Activated CD4-positive, CD25-positive, alpha-beta regulatory T cell treated with anti-CD3 and anti-CD28 coated beads, Interleukin-2, amount 50 U/mL, for 24 hours (primary cell): ENCODE results near the gene DYRK1A.

Source experiments
- ATAC-seq, 2 donors: fragments of 150-1000 bp; cut with Tn5 transposase; one replicate each; pipeline ENCODE4 v1.10.0; 2021; ENCODE audit warnings: mild to moderate bottlenecking in 1 of 2, moderate library complexity in 1 of 2

DYRK1A gene

DNA sequence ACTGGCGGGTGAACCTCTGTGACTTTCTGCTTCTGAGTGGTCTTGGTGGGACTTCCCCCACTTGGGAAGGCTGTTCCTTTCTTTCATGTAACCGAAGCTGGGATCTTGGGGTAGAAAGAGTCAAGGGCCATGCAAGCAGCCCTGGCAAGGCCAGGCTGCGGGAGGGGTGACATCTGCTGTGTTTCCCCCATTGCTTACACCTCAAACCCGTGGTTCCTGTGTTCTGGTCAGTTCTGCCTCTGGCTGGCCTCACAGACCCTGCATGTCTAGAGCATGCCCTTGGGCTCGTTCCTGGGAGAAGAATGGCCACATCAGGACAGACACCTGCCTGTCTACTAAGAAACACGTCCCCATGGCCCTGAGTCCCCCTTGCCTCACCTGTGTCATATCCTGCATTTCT is 207.7 kb downstream of the DYRK1A start:
- ATAC-seq = no peak

DNA sequence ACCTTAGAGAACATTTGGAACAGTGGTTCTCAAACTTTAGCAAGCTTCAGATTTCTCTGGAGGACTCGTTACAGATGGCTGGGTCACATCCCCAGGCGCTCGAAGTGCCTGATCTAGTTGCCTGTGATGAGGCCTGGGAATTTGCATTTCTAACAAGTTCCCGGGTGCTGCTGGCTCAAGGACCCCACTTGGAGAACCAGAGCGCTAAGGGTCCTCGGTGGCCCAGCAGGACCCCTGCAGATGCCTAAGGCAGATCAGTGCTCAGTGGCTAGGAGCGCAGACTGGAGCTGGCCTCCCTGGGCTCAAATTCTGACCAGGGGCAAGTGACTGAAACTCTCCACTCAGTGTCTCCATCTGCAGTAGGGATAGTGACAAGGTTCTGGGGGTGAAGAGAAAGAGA is 208.2 kb downstream of the DYRK1A start:
- ATAC-seq = no peak

DNA sequence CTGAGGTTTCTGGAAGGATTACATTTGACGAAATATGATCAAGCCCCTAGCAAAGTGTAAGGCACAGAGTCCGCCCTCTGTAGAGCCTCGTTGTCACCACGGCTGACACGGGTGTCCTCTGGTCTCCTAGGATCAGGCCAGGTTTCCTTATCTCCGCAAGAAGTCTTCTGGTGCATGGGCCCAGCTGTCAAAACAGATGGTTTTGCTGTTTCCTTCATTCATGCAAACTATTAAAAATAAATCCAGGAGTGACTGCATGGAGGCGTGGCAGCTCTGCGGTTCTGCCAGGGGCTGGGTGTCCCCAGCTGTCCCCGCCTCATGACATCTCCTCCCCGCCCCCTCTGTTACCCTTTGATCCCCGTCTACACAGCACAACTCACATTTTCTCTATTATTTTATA is 209.0 kb downstream of the DYRK1A start:
- no peak for ATAC-seq
